OCI-LY7 (cell line): ENCODE measurements around the gene FGB. TPM values are rescaled to one million over a fixed set of nuclear protein-coding genes. Genes with fewer than 3 reads are reported as not detected.

Experiments used
- BruUV-seq: library from RNA; stranded (reverse); fragments of 400-500 nt; replicated peaks from 2 replicates; lab custom pipeline; 2021; lab: Mats Ljungman, UMichigan
- CTCF ChIA-PET: fragments of 300-600 bp; sonication (Branson Sonifier 250); formaldehyde crosslinking; loops from one replicate; lab custom pipeline; 2022; ENCODE audit warnings: antibody characterized with exemption; ENCODE audit not compliant: unreplicated experiment; lab: Charles Lee
- POLR2A ChIA-PET: fragments of 300-600 bp; sonication (Branson Sonifier 250); formaldehyde crosslinking; loops from one replicate; lab custom pipeline; 2022; ENCODE audit warnings: antibody characterized with exemption; lab: Charles Lee
- DNase-seq: peaks from one replicate; pipeline ENCODE4 v3.0.0-alpha.2; 2015; ENCODE audit warnings: low spot score
- H2AFZ ChIP-seq: fragments of 200-600 bp; sonication (generic), shearing (Covaris generic); 2 replicates; pipeline ENCODE4 v1.6.1; 2014; ENCODE audit warnings: mild to moderate bottlenecking, antibody characterized with exemption, low read length, moderate library complexity
- H3K27ac ChIP-seq: fragments of 200-600 bp; sonication (generic); 2 replicates; pipeline ENCODE4 v1.5.1; 2014; ENCODE audit warnings: mixed run types, low read depth, mild to moderate bottlenecking, moderate library complexity, low read length, inconsistent platforms; ENCODE audit not compliant: poor library complexity, severe bottlenecking
- H3K36me3 ChIP-seq: fragments of 200-600 bp; sonication (generic); 2 replicates; pipeline ENCODE4 v1.6.1; 2014; ENCODE audit warnings: mild to moderate bottlenecking, antibody characterized with exemption, low read length, moderate library complexity, mixed read lengths; ENCODE audit not compliant: insufficient read depth
- H3K4me1 ChIP-seq: fragments of 200-600 bp; sonication (generic); 2 replicates; pipeline ENCODE4 v1.5.1; 2014; ENCODE audit warnings: mild to moderate bottlenecking, low read length; ENCODE audit not compliant: insufficient read depth, poor library complexity, severe bottlenecking
- H3K4me2 ChIP-seq: fragments of 200-600 bp; sonication (generic); 2 replicates; pipeline ENCODE4 v1.6.1; 2014; ENCODE audit warnings: mild to moderate bottlenecking, low read length
- H3K4me3 ChIP-seq: fragments of 200-600 bp; sonication (generic); 2 replicates; pipeline ENCODE4 v1.5.1; 2014; ENCODE audit warnings: mild to moderate bottlenecking, low read depth, low read length; ENCODE audit not compliant: poor library complexity, severe bottlenecking
- H3K79me2 ChIP-seq: fragments of 200-600 bp; sonication (generic); 2 replicates; pipeline ENCODE4 v1.6.1; 2016; ENCODE audit warnings: low read depth, mild to moderate bottlenecking, low read length, moderate library complexity, mixed read lengths; ENCODE audit not compliant: insufficient read depth
- H3K9me2 ChIP-seq: fragments of 200-600 bp; sonication (generic); 2 replicates; pipeline ENCODE4 v1.6.1; 2016; ENCODE audit warnings: mild to moderate bottlenecking, low read length, mixed read lengths; ENCODE audit not compliant: insufficient read depth
- H3K9me3 ChIP-seq: fragments of 200-600 bp; sonication (generic); 2 replicates; pipeline ENCODE4 v1.6.1; 2014; ENCODE audit warnings: mild to moderate bottlenecking, mixed run types, low read length, mixed read lengths
- H4K20me1 ChIP-seq: fragments of 200-600 bp; sonication (generic); 2 replicates; pipeline ENCODE4 v1.6.1; 2014; ENCODE audit warnings: mild to moderate bottlenecking, antibody characterized with exemption, low read length, moderate library complexity, mixed read lengths; ENCODE audit not compliant: insufficient read depth
- CTCF ChIP-seq: fragments of 200-600 bp; sonication (generic); conservative IDR thresholded peaks from 2 replicates; pipeline ENCODE4 v1.5.1; 2014; ENCODE audit warnings: mild to moderate bottlenecking, antibody characterized with exemption, low read length, moderate library complexity, mixed read lengths
- EZH2phosphoT487 ChIP-seq: fragments of 200-600 bp; sonication (generic); IDR thresholded peaks from 2 replicates; pipeline ENCODE4 v1.6.1; 2018; ENCODE audit warnings: low read depth, borderline replicate concordance, mild to moderate bottlenecking, mixed run types, antibody characterized with exemption, low read length, moderate library complexity, mixed read lengths
- intact Hi-C: fragments of 100-400 bp; cut with micrococcal nuclease; formaldehyde crosslinking; loops from one replicate; pipeline ENCODE4 v1.10.0; 2022; ENCODE audit not compliant: unreplicated experiment
- total RNA-seq, 2 experiments: library from RNA; depleted of rRNA in 1 of 2; stranded (reverse); fragments of >200 nt in 1 of 2; shearing (Covaris generic) in 1 of 2; gene quantifications; 2 replicates each; pipeline ENCODE4 v1.2.3, GENCODE V29; 2014 to 2022

Gene FGB
- total RNA-seq, 2 experiments from 2014 or later, result not detected

GRCh38 chr4:154569584-154569983 is 6.8 kb downstream of the FGB start:
- Histone ChIP-seq H3K9me3 (no peaks in the 10 kb centered on the region), H4K20me1 (no peaks in the 10 kb centered on the region), H3K4me3 (no peak overlapping the region), H3K9me2 (no peaks in the 10 kb centered on the region), H2AFZ (no peak overlapping the region), H3K79me2 (no peaks in the 10 kb centered on the region), H3K27ac (no peak overlapping the region), H3K4me1 (no peaks in the 10 kb centered on the region), H3K4me2 (no peak overlapping the region), H3K36me3 (no peaks in the 10 kb centered on the region)
- ChIA-PET CTCF (no interaction called here), POLR2A (interaction anchor here (0.9 kb wide), 1 partner anchor 10 kb away, joined by 3 read pairs; no protein-coding TSS in a partner anchor)
- TF ChIP-seq EZH2phosphoT487 (no peak), CTCF (no peak)
- intact Hi-C loops, result no loop called here
- DNase-seq, result no peak
- no TSS peak for BruUV-seq

- no peak overlapping the region for H3K4me3 ChIP-seq
- no peak overlapping the region for H3K27ac ChIP-seq
- CTCF ChIA-PET, result no interaction called here
- H3K36me3 ChIP-seq, result no peaks in the 10 kb centered on the region
- DNase-seq, result no peak
- intact Hi-C loops, result no loop called here
- no peaks in the 10 kb centered on the region for H3K9me3 ChIP-seq
- H3K4me1 ChIP-seq, result no peaks in the 10 kb centered on the region
- no peaks in the 10 kb centered on the region for H3K9me2 ChIP-seq
- no peak overlapping the region for H3K4me2 ChIP-seq
- no peak for TF ChIP-seq CTCF
- TF ChIP-seq EZH2phosphoT487, result no peak
- no TSS peak for BruUV-seq
- 0 out of 2 replicates have a peak overlapping the region, but pooled peaks have one; percentile 12 for H2AFZ ChIP-seq
- POLR2A ChIA-PET, result interaction anchor here (1.2 kb wide), 1 partner anchor 10 kb away, joined by 3 read pairs; no protein-coding TSS in a partner anchor
- H4K20me1 ChIP-seq, result no peaks in the 10 kb centered on the region
- H3K79me2 ChIP-seq, result no peaks in the 10 kb centered on the region
Observed at GRCh38 chr4:154573190-154573870, 10.5 kb downstream of the FGB start.

- Histone ChIP-seq H3K9me3 (no peaks in the 10 kb centered on the region), H3K4me2 (no peak overlapping the region), H3K36me3 (no peaks in the 10 kb centered on the region), H4K20me1 (no peaks in the 10 kb centered on the region), H3K4me3 (no peak overlapping the region), H3K4me1 (no peaks in the 10 kb centered on the region), H3K9me2 (no peaks in the 10 kb centered on the region), H3K79me2 (no peaks in the 10 kb centered on the region), H2AFZ (no peak overlapping the region), H3K27ac (no peak overlapping the region)
- intact Hi-C loops, result no loop called here
- DNase-seq, result no peak
- CTCF ChIA-PET, result no interaction called here
- POLR2A ChIA-PET, result no interaction called here
- no peak for TF ChIP-seq EZH2phosphoT487
- no peak for TF ChIP-seq CTCF
- no TSS peak for BruUV-seq
Observed at GRCh38 chr4:154574311-154574710, 11.5 kb downstream of the FGB start.
